GM23338 (cell line): ENCODE data around the gene GDA. TPM values are rescaled to one million over a fixed set of nuclear protein-coding genes. Genes with fewer than 3 reads are reported as not detected.

ENCODE experiments used
- ATAC-seq: fragments of 200-7000 bp; cut with Tn5 transposase; 3 replicates; pipeline ENCODE4 v1.9.1; 2020
- DNase-seq: peaks from one replicate; pipeline ENCODE4 v3.0.0-alpha.2; 2015; ENCODE audit warnings: low spot score
- H2AFZ ChIP-seq: fragments of 200-600 bp; sonication (generic); 2 replicates; pipeline ENCODE4 v1.8.0; 2016; ENCODE audit warnings: antibody characterized with exemption, mild to moderate bottlenecking, moderate library complexity
- H3F3A ChIP-seq: fragments of 200-600 bp; sonication (generic); replicated peaks from 2 replicates; pipeline ENCODE4 v1.8.0; 2017; ENCODE audit warnings: antibody characterized with exemption, mixed run types, low read depth
- H3K27ac ChIP-seq: fragments of 200-600 bp; sonication (generic); 2 replicates; pipeline ENCODE4 v1.6.1; 2016; ENCODE audit warnings: low read depth
- H3K27me3 ChIP-seq: fragments of 200-600 bp; sonication (generic); 2 replicates; pipeline ENCODE4 v1.8.0; 2016; ENCODE audit warnings: mild to moderate bottlenecking, mixed run types, moderate library complexity; ENCODE audit not compliant: insufficient read depth
- H3K36me3 ChIP-seq: fragments of 200-600 bp; sonication (generic); 2 replicates; pipeline ENCODE4 v1.8.0; 2016; ENCODE audit warnings: mild to moderate bottlenecking; ENCODE audit not compliant: insufficient read depth
- H3K4me1 ChIP-seq: fragments of 200-600 bp; sonication (generic); 2 replicates; pipeline ENCODE4 v1.8.0; 2016; ENCODE audit warnings: mild to moderate bottlenecking, moderate library complexity; ENCODE audit not compliant: insufficient read depth
- H3K4me2 ChIP-seq: fragments of 200-600 bp; sonication (generic); 2 replicates; pipeline ENCODE4 v1.7.1; 2017; ENCODE audit warnings: mixed run types
- H3K4me3 ChIP-seq: fragments of 200-600 bp; sonication (generic); 2 replicates; pipeline ENCODE4 v1.6.1; 2016; ENCODE audit warnings: mixed run types
- H3K79me2 ChIP-seq: fragments of 200-600 bp; sonication (generic); replicated peaks from 2 replicates; pipeline ENCODE4 v1.8.0; 2017; ENCODE audit warnings: mild to moderate bottlenecking; ENCODE audit not compliant: insufficient read depth
- H3K9me2 ChIP-seq: fragments of 200-600 bp; sonication (generic); 2 replicates; pipeline ENCODE4 v1.8.0; 2017; ENCODE audit not compliant: insufficient read depth
- H4K20me1 ChIP-seq: fragments of 200-600 bp; sonication (generic); replicated peaks from 2 replicates; pipeline ENCODE4 v1.8.0; 2017; ENCODE audit warnings: mild to moderate bottlenecking; ENCODE audit not compliant: insufficient read depth
- H3K27ac Mint-ChIP-seq: 2 replicates; pipeline ENCODE4 v1.8.0; 2020; ENCODE audit warnings: inconsistent platforms, mild to moderate bottlenecking, moderate library complexity, mixed read lengths
- H3K27me3 Mint-ChIP-seq: 3 replicates; pipeline ENCODE4 v1.8.0; 2022; ENCODE audit warnings: low read depth, mild to moderate bottlenecking, moderate library complexity, mixed read lengths, inconsistent platforms; ENCODE audit not compliant: insufficient read depth, poor library complexity
- H3K36me3 Mint-ChIP-seq: 3 replicates; pipeline ENCODE4 v1.8.0; 2021; ENCODE audit warnings: low read depth, mild to moderate bottlenecking, inconsistent platforms, moderate library complexity, mixed read lengths
- H3K4me1 Mint-ChIP-seq: 3 replicates; pipeline ENCODE4 v1.8.0; 2020; ENCODE audit warnings: mild to moderate bottlenecking, inconsistent platforms, mixed read lengths
- H3K4me3 Mint-ChIP-seq: 3 replicates; pipeline ENCODE4 v1.8.0; 2021; ENCODE audit warnings: moderate library complexity, mild to moderate bottlenecking, inconsistent platforms, mixed read lengths
- H3K9me3 Mint-ChIP-seq: 3 replicates; pipeline ENCODE4 v1.8.0; 2020; ENCODE audit warnings: moderate library complexity, mild to moderate bottlenecking, inconsistent platforms, mixed read lengths
- CREB1 ChIP-seq: fragments of 250-450 bp; sonication (Bioruptor Pico); IDR thresholded peaks from 2 replicates; pipeline ENCODE4 v1.5.0; 2020; ENCODE audit warnings: low read depth, mild to moderate bottlenecking, moderate library complexity
- ETS1 ChIP-seq: IDR thresholded peaks from 2 replicates; pipeline ENCODE4 v1.6.1; 2016; ENCODE audit warnings: antibody characterized with exemption
- EZH2 ChIP-seq: fragments of 200-600 bp; sonication (generic); IDR thresholded peaks from one replicate; pipeline ENCODE4 v1.8.0; 2017; ENCODE audit warnings: antibody characterized with exemption, mild to moderate bottlenecking, low read depth; ENCODE audit not compliant: unreplicated experiment
- NANOG ChIP-seq: IDR thresholded peaks from 2 replicates; pipeline ENCODE4 v1.6.1; 2016; ENCODE audit warnings: antibody characterized with exemption, borderline replicate concordance
- REST ChIP-seq: IDR thresholded peaks from one replicate; pipeline ENCODE4 v1.6.1; 2018; ENCODE audit warnings: antibody characterized with exemption; ENCODE audit not compliant: unreplicated experiment
- STAT1 ChIP-seq: IDR thresholded peaks from one replicate; pipeline ENCODE4 v1.6.1; 2016; ENCODE audit warnings: antibody characterized with exemption; ENCODE audit not compliant: unreplicated experiment
- ZNF462 ChIP-seq: fragments of 250-450 bp; sonication (Bioruptor Pico); IDR thresholded peaks from 2 replicates; pipeline ENCODE4 v1.5.0; 2020; ENCODE audit warnings: mild to moderate bottlenecking, moderate library complexity
- polyA plus RNA-seq: library from polyadenylated mRNA; unstranded; fragments of >200 nt; fragmentation: Nextera tagmentation; extraction: Ambion mirVana; gene quantifications from 2 replicates; pipeline ENCODE4 v1.2.1, GENCODE V29; 2016
- total RNA-seq: library from RNA; depleted of rRNA; stranded (reverse); fragments of >200 nt; shearing (Covaris generic); gene quantifications from 2 replicates; pipeline ENCODE4 v1.2.3, GENCODE V29; 2014

GDA gene
- total and polyA plus RNA-seq, 2 experiments from 2014 or later: 4.0 to 5.8 TPM

GRCh38 chr9:72202009-72202408, 52.8 kb downstream of the GDA start:
- H3F3A ChIP-seq: no peaks in the 10 kb centered on the region

More at GRCh38 chr9:72202009-72202408, 52.8 kb downstream of the GDA start:
- Histone ChIP-seq H3K27ac (no peak overlapping the region), H3K36me3 (no peaks in the 10 kb centered on the region), H3K79me2 (no peaks in the 10 kb centered on the region), H3K4me1 (no peaks in the 10 kb centered on the region), H2AFZ (no peak overlapping the region), H3K4me2 (no peak overlapping the region), H3K27me3 (no peaks in the 10 kb centered on the region), H3K9me2 (no peaks in the 10 kb centered on the region), H3K4me3 (no peak overlapping the region), H4K20me1 (no peaks in the 10 kb centered on the region)
- no peak overlapping the region for H3K4me3 Mint-ChIP-seq
- peaks cover 1% of the 10 kb centered on the region for H3K27me3 Mint-ChIP-seq
- DNase-seq (no peak), ATAC-seq (no peak)
- H3K27ac Mint-ChIP-seq: no peak overlapping the region
- peaks cover 5% of the 10 kb centered on the region; the same call in 2 of the 3 replicates for H3K4me1 Mint-ChIP-seq
- H3K9me3 Mint-ChIP-seq: no peaks in the 10 kb centered on the region
- H3K36me3 Mint-ChIP-seq: no peaks in the 10 kb centered on the region
- TF ChIP-seq ZNF462 (CRISPR knock-in tag) (no peak), STAT1 (no peak), EZH2 (no peak), REST (no peak), CREB1 (CRISPR knock-in tag) (no peak), NANOG (no peak), ETS1 (no peak)
